ENCODE data around the gene CLIC4. TPM values are rescaled to one million over a fixed set of nuclear protein-coding genes. Genes with fewer than 3 reads are reported as not detected.

The CLIC4 gene
- total RNA-seq, 1 experiment from 2014 or later: 242 TPM

- ChIA-PET CTCF (interaction anchor here (0.6 to 1.4 kb wide), 5 partner anchors 10 to 1327 kb away, joined by 3 to 6 read pairs (median 3); no protein-coding TSS in a partner anchor), POLR2A (interaction anchor here (0.6 to 7.1 kb wide), 4 partner anchors 21 to 53 kb away, joined by 3 to 50 read pairs (median 3); partner anchors contain the start of gene CLIC4)
- DNase-seq (ENCODE audit: unreplicated experiment): no peak
- no TSS peak for BruUV-seq (replicated peaks)
- Mint-ChIP-seq H3K4me3 (ENCODE audit: unreplicated experiment) (no peak overlapping the region), H3K27ac (ENCODE audit: low read depth, unreplicated experiment) (peak overlapping the region; percentile 88), H3K36me3 (ENCODE audit: insufficient read depth, unreplicated experiment) (peaks cover 5% of the 10 kb centered on the region), H3K27me3 (ENCODE audit: insufficient read depth, unreplicated experiment) (no peaks in the 10 kb centered on the region), H3K9me3 (ENCODE audit: unreplicated experiment) (no peaks in the 10 kb centered on the region), H3K4me1 (ENCODE audit: insufficient read depth, unreplicated experiment) (peaks cover 16% of the 10 kb centered on the region)
- intact Hi-C loops (cut with micrococcal nuclease): no loop called here
- no peak for TF ChIP-seq CTCF (IDR thresholded peaks at IDR 0.05; ENCODE audit: unreplicated experiment)
Observed at GRCh38 chr1:24771574-24771973, 26.3 kb downstream of the CLIC4 start.

GRCh38 chr1:24773618-24774017, 28.4 kb downstream of the CLIC4 start:
- H3K4me1 Mint-ChIP-seq (ENCODE audit: insufficient read depth, unreplicated experiment): peaks cover 16% of the 10 kb centered on the region
- no peak overlapping the region for H3K27ac Mint-ChIP-seq (ENCODE audit: low read depth, unreplicated experiment)
- H3K36me3 Mint-ChIP-seq (ENCODE audit: insufficient read depth, unreplicated experiment): peaks cover 5% of the 10 kb centered on the region
- POLR2A ChIA-PET: interaction anchor here (1.2 to 7.1 kb wide), 3 partner anchors 11 to 28 kb away, joined by 3 to 50 read pairs (median 5); partner anchors contain the start of gene CLIC4
- CTCF ChIA-PET: interaction anchor here (2.6 kb wide), 1 partner anchor 85 kb away, joined by 10 read pairs; no protein-coding TSS in a partner anchor
- no peak for DNase-seq (ENCODE audit: unreplicated experiment)
- no peaks in the 10 kb centered on the region for H3K27me3 Mint-ChIP-seq (ENCODE audit: insufficient read depth, unreplicated experiment)
- no peaks in the 10 kb centered on the region for H3K9me3 Mint-ChIP-seq (ENCODE audit: unreplicated experiment)
- H3K4me3 Mint-ChIP-seq (ENCODE audit: unreplicated experiment): no peak overlapping the region
- no peak for TF ChIP-seq CTCF (IDR thresholded peaks at IDR 0.05; ENCODE audit: unreplicated experiment)
- intact Hi-C loops (cut with micrococcal nuclease): no loop called here
- no TSS peak for BruUV-seq (replicated peaks)

GRCh38 chr1:24775348-24775747, 30.1 kb downstream of the CLIC4 start:
- CTCF ChIA-PET: interaction anchor here (0.7 kb wide), 1 partner anchor 21 kb away, joined by 5 read pairs; no protein-coding TSS in a partner anchor
- Mint-ChIP-seq H3K27me3 (ENCODE audit: insufficient read depth, unreplicated experiment) (no peaks in the 10 kb centered on the region), H3K4me3 (ENCODE audit: unreplicated experiment) (no peak overlapping the region), H3K27ac (ENCODE audit: low read depth, unreplicated experiment) (no peak overlapping the region), H3K9me3 (ENCODE audit: unreplicated experiment) (no peaks in the 10 kb centered on the region), H3K36me3 (ENCODE audit: insufficient read depth, unreplicated experiment) (peaks cover 5% of the 10 kb centered on the region), H3K4me1 (ENCODE audit: insufficient read depth, unreplicated experiment) (peaks cover 15% of the 10 kb centered on the region)
- intact Hi-C loops (cut with micrococcal nuclease): no loop called here
- DNase-seq (ENCODE audit: unreplicated experiment): no peak
- POLR2A ChIA-PET: interaction anchor here (1.2 to 1.9 kb wide), 2 partner anchors 10 to 13 kb away, joined by 4 to 11 read pairs; no protein-coding TSS in a partner anchor
- BruUV-seq (replicated peaks): no TSS peak
- no peak for TF ChIP-seq CTCF (IDR thresholded peaks at IDR 0.05; ENCODE audit: unreplicated experiment)

- BruUV-seq (replicated peaks): no TSS peak
- H3K4me1 Mint-ChIP-seq (ENCODE audit: insufficient read depth, unreplicated experiment): peaks cover 10% of the 10 kb centered on the region
- no peak for TF ChIP-seq CTCF (IDR thresholded peaks at IDR 0.05; ENCODE audit: unreplicated experiment)
- DNase-seq (ENCODE audit: unreplicated experiment): no peak
- H3K27me3 Mint-ChIP-seq (ENCODE audit: insufficient read depth, unreplicated experiment): no peaks in the 10 kb centered on the region
- H3K9me3 Mint-ChIP-seq (ENCODE audit: unreplicated experiment): no peaks in the 10 kb centered on the region
- H3K36me3 Mint-ChIP-seq (ENCODE audit: insufficient read depth, unreplicated experiment): peaks cover 5% of the 10 kb centered on the region
- ChIA-PET CTCF (interaction anchor here (0.7 kb wide), 1 partner anchor 21 kb away, joined by 5 read pairs; no protein-coding TSS in a partner anchor), POLR2A (interaction anchor here (1.2 to 3.0 kb wide), 4 partner anchors 9 to 30 kb away, joined by 4 to 14 read pairs (median 8); partner anchors contain the start of gene CLIC4)
- H3K27ac Mint-ChIP-seq (ENCODE audit: low read depth, unreplicated experiment): peak overlapping the region; percentile 59
- no peak overlapping the region for H3K4me3 Mint-ChIP-seq (ENCODE audit: unreplicated experiment)
- intact Hi-C loops (cut with micrococcal nuclease): no loop called here
Observed at GRCh38 chr1:24775916-24776315, 30.7 kb downstream of the CLIC4 start.

All from MCF 10A (cell line).